NCI-H1417 treated with DMSO at 0.1 percent for 48 hours (cell line): ENCODE results near the gene HOXA3.

Experiments used
- DNase-seq: peaks from one replicate; lab custom pipeline; 2025; lab: John Stamatoyannopoulos, UW

Gene HOXA3

GRCh38 chr7:27128776-27129728, 23.3 kb downstream of the HOXA3 start:
- no peak for DNase-seq

- DNase-seq: no peak
Measured at GRCh38 chr7:27128034-27128433, 24.3 kb downstream of the HOXA3 start.

- no peak for DNase-seq
Measured at GRCh38 chr7:27126596-27127327, 25.6 kb downstream of the HOXA3 start.

GRCh38 chr7:27125986-27126394, 26.4 kb downstream of the HOXA3 start:
- DNase-seq: no peak

GRCh38 chr7:27124902-27125689, 27.3 kb downstream of the HOXA3 start:
- DNase-seq: no peak

- DNase-seq: no peak
Measured at GRCh38 chr7:27124096-27124901, 28.1 kb downstream of the HOXA3 start.

GRCh38 chr7:27123477-27124053, 28.8 kb downstream of the HOXA3 start:
- DNase-seq: no peak

- no peak for DNase-seq
Measured at GRCh38 chr7:27123007-27123476, 29.3 kb downstream of the HOXA3 start.

GRCh38 chr7:27122077-27122910, 30.1 kb downstream of the HOXA3 start:
- no peak for DNase-seq

- no peak for DNase-seq
Measured at GRCh38 chr7:27121684-27122076, 30.7 kb downstream of the HOXA3 start.

- DNase-seq: no peak
Measured at GRCh38 chr7:27119412-27119911, 32.9 kb downstream of the HOXA3 start.

GRCh38 chr7:27118580-27118979, 33.8 kb downstream of the HOXA3 start:
- no peak for DNase-seq

GRCh38 chr7:27117887-27118491, 34.4 kb downstream of the HOXA3 start:
- no peak for DNase-seq

GRCh38 chr7:27116962-27117886, 35.2 kb downstream of the HOXA3 start:
- no peak for DNase-seq

- peak; percentile 61 for DNase-seq
Measured at GRCh38 chr7:27116031-27116961, 36.1 kb downstream of the HOXA3 start.

GRCh38 chr7:27115221-27116026, 37.0 kb downstream of the HOXA3 start:
- no peak for DNase-seq
